ENCODE results near the gene RPL26.

RPL26 gene

DNA sequence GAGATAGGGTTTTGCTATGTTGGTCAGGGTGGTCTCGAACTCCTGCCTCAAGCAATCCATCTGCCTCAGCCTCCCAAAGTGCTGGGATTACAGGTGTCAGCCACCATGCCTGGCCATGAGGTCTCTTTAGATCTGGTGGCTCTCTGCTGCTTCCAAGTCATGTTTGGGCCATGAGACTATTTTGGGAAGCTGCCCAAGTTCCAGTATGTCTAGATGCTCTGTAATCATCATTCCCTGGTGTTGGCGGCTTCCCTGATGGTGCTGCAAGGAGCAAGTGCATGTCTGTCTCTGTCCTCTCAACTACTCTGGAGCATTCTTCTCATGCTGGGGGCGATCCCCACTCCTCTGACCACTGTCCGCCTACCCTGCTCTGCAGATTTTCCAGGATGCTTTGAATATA is 49.7 kb downstream of the RPL26 start:
- Histone ChIP-seq H3K4me1 (ENCODE audit: control insufficient read depth, insufficient read depth, low read length) (no peaks in the 10 kb centered on the region), H3K27me3 (ENCODE audit: control insufficient read depth, insufficient read depth, low read length) (no peaks in the 10 kb centered on the region), H3K27ac (ENCODE audit: low read depth, low read length) (no peak overlapping the region), H3K9ac (ENCODE audit: low read length) (no peak overlapping the region), H3K4me3 (ENCODE audit: low read length) (no peak overlapping the region), H3K36me3 (ENCODE audit: control insufficient read depth, insufficient read depth, low read length) (no peaks in the 10 kb centered on the region)

- Histone ChIP-seq H3K36me3 (ENCODE audit: control insufficient read depth, insufficient read depth, low read length) (no peaks in the 10 kb centered on the region), H3K9ac (ENCODE audit: low read length) (no peak overlapping the region), H3K4me3 (ENCODE audit: low read length) (no peak overlapping the region), H3K27ac (ENCODE audit: low read depth, low read length) (no peak overlapping the region), H3K4me1 (ENCODE audit: control insufficient read depth, insufficient read depth, low read length) (no peaks in the 10 kb centered on the region), H3K27me3 (ENCODE audit: control insufficient read depth, insufficient read depth, low read length) (no peaks in the 10 kb centered on the region)
Observed at GRCh38 chr17:8332688-8333087, 50.3 kb downstream of the RPL26 start.

- peaks cover 3% of the 10 kb centered on the region for H3K27me3 ChIP-seq (ENCODE audit: control insufficient read depth, insufficient read depth, low read length)
- H3K4me3 ChIP-seq (ENCODE audit: low read length) = no peak overlapping the region
- H3K9ac ChIP-seq (ENCODE audit: low read length) = no peak overlapping the region
- no peaks in the 10 kb centered on the region for H3K4me1 ChIP-seq (ENCODE audit: control insufficient read depth, insufficient read depth, low read length)
- H3K36me3 ChIP-seq (ENCODE audit: control insufficient read depth, insufficient read depth, low read length) = no peaks in the 10 kb centered on the region
- H3K27ac ChIP-seq (ENCODE audit: low read depth, low read length) = no peak overlapping the region
Observed at GRCh38 chr17:8332128-8332527, 50.9 kb downstream of the RPL26 start.
